GM23338 (cell line): ENCODE data around the gene HEATR1. TPM values are rescaled to one million over a fixed set of nuclear protein-coding genes. Genes with fewer than 3 reads are reported as not detected.

Experiments used
- ATAC-seq: fragments of 200-7000 bp; cut with Tn5 transposase; 3 replicates; pipeline ENCODE4 v1.9.1; 2020
- DNase-seq: peaks from one replicate; pipeline ENCODE4 v3.0.0-alpha.2; 2015; ENCODE audit warnings: low spot score
- H2AFZ ChIP-seq: fragments of 200-600 bp; sonication (generic); 2 replicates; pipeline ENCODE4 v1.8.0; 2016; ENCODE audit warnings: antibody characterized with exemption, mild to moderate bottlenecking, moderate library complexity
- H3F3A ChIP-seq: fragments of 200-600 bp; sonication (generic); replicated peaks from 2 replicates; pipeline ENCODE4 v1.8.0; 2017; ENCODE audit warnings: antibody characterized with exemption, mixed run types, low read depth
- H3K27ac ChIP-seq: fragments of 200-600 bp; sonication (generic); 2 replicates; pipeline ENCODE4 v1.6.1; 2016; ENCODE audit warnings: low read depth
- H3K27me3 ChIP-seq: fragments of 200-600 bp; sonication (generic); 2 replicates; pipeline ENCODE4 v1.8.0; 2016; ENCODE audit warnings: mild to moderate bottlenecking, mixed run types, moderate library complexity; ENCODE audit not compliant: insufficient read depth
- H3K36me3 ChIP-seq: fragments of 200-600 bp; sonication (generic); 2 replicates; pipeline ENCODE4 v1.8.0; 2016; ENCODE audit warnings: mild to moderate bottlenecking; ENCODE audit not compliant: insufficient read depth
- H3K4me1 ChIP-seq: fragments of 200-600 bp; sonication (generic); 2 replicates; pipeline ENCODE4 v1.8.0; 2016; ENCODE audit warnings: mild to moderate bottlenecking, moderate library complexity; ENCODE audit not compliant: insufficient read depth
- H3K4me2 ChIP-seq: fragments of 200-600 bp; sonication (generic); 2 replicates; pipeline ENCODE4 v1.7.1; 2017; ENCODE audit warnings: mixed run types
- H3K4me3 ChIP-seq: fragments of 200-600 bp; sonication (generic); 2 replicates; pipeline ENCODE4 v1.6.1; 2016; ENCODE audit warnings: mixed run types
- H3K79me2 ChIP-seq: fragments of 200-600 bp; sonication (generic); replicated peaks from 2 replicates; pipeline ENCODE4 v1.8.0; 2017; ENCODE audit warnings: mild to moderate bottlenecking; ENCODE audit not compliant: insufficient read depth
- H3K9me2 ChIP-seq: fragments of 200-600 bp; sonication (generic); 2 replicates; pipeline ENCODE4 v1.8.0; 2017; ENCODE audit not compliant: insufficient read depth
- H4K20me1 ChIP-seq: fragments of 200-600 bp; sonication (generic); replicated peaks from 2 replicates; pipeline ENCODE4 v1.8.0; 2017; ENCODE audit warnings: mild to moderate bottlenecking; ENCODE audit not compliant: insufficient read depth
- H3K27ac Mint-ChIP-seq: 2 replicates; pipeline ENCODE4 v1.8.0; 2020; ENCODE audit warnings: inconsistent platforms, mild to moderate bottlenecking, moderate library complexity, mixed read lengths
- H3K27me3 Mint-ChIP-seq: 3 replicates; pipeline ENCODE4 v1.8.0; 2022; ENCODE audit warnings: low read depth, mild to moderate bottlenecking, moderate library complexity, mixed read lengths, inconsistent platforms; ENCODE audit not compliant: insufficient read depth, poor library complexity
- H3K36me3 Mint-ChIP-seq: 3 replicates; pipeline ENCODE4 v1.8.0; 2021; ENCODE audit warnings: low read depth, mild to moderate bottlenecking, inconsistent platforms, moderate library complexity, mixed read lengths
- H3K4me1 Mint-ChIP-seq: 3 replicates; pipeline ENCODE4 v1.8.0; 2020; ENCODE audit warnings: mild to moderate bottlenecking, inconsistent platforms, mixed read lengths
- H3K4me3 Mint-ChIP-seq: 3 replicates; pipeline ENCODE4 v1.8.0; 2021; ENCODE audit warnings: moderate library complexity, mild to moderate bottlenecking, inconsistent platforms, mixed read lengths
- H3K9me3 Mint-ChIP-seq: 3 replicates; pipeline ENCODE4 v1.8.0; 2020; ENCODE audit warnings: moderate library complexity, mild to moderate bottlenecking, inconsistent platforms, mixed read lengths
- CREB1 ChIP-seq: fragments of 250-450 bp; sonication (Bioruptor Pico); IDR thresholded peaks from 2 replicates; pipeline ENCODE4 v1.5.0; 2020; ENCODE audit warnings: low read depth, mild to moderate bottlenecking, moderate library complexity
- EZH2 ChIP-seq: fragments of 200-600 bp; sonication (generic); IDR thresholded peaks from one replicate; pipeline ENCODE4 v1.8.0; 2017; ENCODE audit warnings: antibody characterized with exemption, mild to moderate bottlenecking, low read depth; ENCODE audit not compliant: unreplicated experiment
- EZH2phosphoT487 ChIP-seq: fragments of 200-600 bp; sonication (generic); IDR thresholded peaks from one replicate; pipeline ENCODE4 v1.8.1; 2018; ENCODE audit warnings: antibody characterized with exemption; ENCODE audit not compliant: unreplicated experiment
- JUNB ChIP-seq: IDR thresholded peaks from one replicate; pipeline ENCODE4 v1.6.1; 2016; ENCODE audit warnings: antibody characterized with exemption; ENCODE audit not compliant: unreplicated experiment
- NANOG ChIP-seq: IDR thresholded peaks from 2 replicates; pipeline ENCODE4 v1.6.1; 2016; ENCODE audit warnings: antibody characterized with exemption, borderline replicate concordance
- POLR2AphosphoS5 ChIP-seq: IDR thresholded peaks from 2 replicates; pipeline ENCODE4 v1.6.1; 2016; ENCODE audit warnings: antibody characterized with exemption, low read depth
- STAT1 ChIP-seq: IDR thresholded peaks from one replicate; pipeline ENCODE4 v1.6.1; 2016; ENCODE audit warnings: antibody characterized with exemption; ENCODE audit not compliant: unreplicated experiment
- ZNF331 ChIP-seq: fragments of 250-450 bp; sonication (Bioruptor Pico); IDR thresholded peaks from 2 replicates; pipeline ENCODE4 v1.5.0; 2020; ENCODE audit warnings: low read depth, mild to moderate bottlenecking, moderate library complexity
- ZNF462 ChIP-seq: fragments of 250-450 bp; sonication (Bioruptor Pico); IDR thresholded peaks from 2 replicates; pipeline ENCODE4 v1.5.0; 2020; ENCODE audit warnings: mild to moderate bottlenecking, moderate library complexity
- polyA plus RNA-seq: library from polyadenylated mRNA; unstranded; fragments of >200 nt; fragmentation: Nextera tagmentation; extraction: Ambion mirVana; gene quantifications from 2 replicates; pipeline ENCODE4 v1.2.1, GENCODE V29; 2016
- total RNA-seq: library from RNA; depleted of rRNA; stranded (reverse); fragments of >200 nt; shearing (Covaris generic); gene quantifications from 2 replicates; pipeline ENCODE4 v1.2.3, GENCODE V29; 2014
- TF ChIP-seq, protein P1 (sequence below): IDR thresholded peaks from 2 replicates; pipeline ENCODE4 v1.6.1; 2016; ENCODE audit warnings: antibody characterized with exemption

Gene HEATR1
- total and polyA plus RNA-seq, 2 experiments from 2014 or later, result 17.2 to 81.1 TPM

DNA sequence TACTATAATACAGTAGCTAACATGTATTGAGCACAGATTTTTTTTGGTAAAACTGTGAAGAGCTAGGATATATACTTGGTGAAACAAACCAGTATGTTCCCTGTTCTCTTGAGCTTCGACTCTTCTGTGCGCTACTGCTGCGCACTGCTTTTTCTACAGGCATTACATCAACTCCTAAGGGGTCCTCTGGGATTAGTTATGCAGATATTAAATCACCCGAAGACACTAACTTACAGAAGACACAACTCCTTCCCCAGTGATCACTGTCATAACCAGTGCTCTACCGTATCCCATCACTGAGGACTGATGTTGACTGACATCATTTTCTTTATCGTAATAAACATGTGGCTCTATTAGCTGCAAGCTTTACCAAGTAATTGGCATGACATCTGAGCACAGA lies 55.9 kb downstream of the HEATR1 start:
- Histone ChIP-seq H4K20me1 (peaks cover 8% of the 10 kb centered on the region; the same call in 1 of the 2 replicates), H3K79me2 (no peaks in the 10 kb centered on the region), H2AFZ (no peak overlapping the region), H3K27ac (no peak overlapping the region), H3K36me3 (peaks cover 72% of the 10 kb centered on the region), H3K9me2 (no peaks in the 10 kb centered on the region), H3K4me1 (no peaks in the 10 kb centered on the region), H3F3A (no peaks in the 10 kb centered on the region), H3K4me2 (no peak overlapping the region), H3K27me3 (no peaks in the 10 kb centered on the region), H3K4me3 (no peak overlapping the region)
- DNase-seq (no peak), ATAC-seq (no peak)
- TF ChIP-seq EZH2phosphoT487 (no peak), NANOG (no peak), STAT1 (no peak), CREB1 (CRISPR knock-in tag) (no peak), POLR2AphosphoS5 (no peak), ZNF331 (CRISPR knock-in tag) (no peak), EZH2 (no peak), JUNB (no peak), ZNF462 (CRISPR knock-in tag) (no peak)
- TF ChIP-seq, protein P1, sequence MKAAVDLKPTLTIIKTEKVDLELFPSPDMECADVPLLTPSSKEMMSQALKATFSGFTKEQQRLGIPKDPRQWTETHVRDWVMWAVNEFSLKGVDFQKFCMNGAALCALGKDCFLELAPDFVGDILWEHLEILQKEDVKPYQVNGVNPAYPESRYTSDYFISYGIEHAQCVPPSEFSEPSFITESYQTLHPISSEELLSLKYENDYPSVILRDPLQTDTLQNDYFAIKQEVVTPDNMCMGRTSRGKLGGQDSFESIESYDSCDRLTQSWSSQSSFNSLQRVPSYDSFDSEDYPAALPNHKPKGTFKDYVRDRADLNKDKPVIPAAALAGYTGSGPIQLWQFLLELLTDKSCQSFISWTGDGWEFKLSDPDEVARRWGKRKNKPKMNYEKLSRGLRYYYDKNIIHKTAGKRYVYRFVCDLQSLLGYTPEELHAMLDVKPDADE, result no peak
- H3K4me3 Mint-ChIP-seq, result no peak overlapping the region
- no peaks in the 10 kb centered on the region for H3K9me3 Mint-ChIP-seq
- no peak overlapping the region; the same call in 1 of the 2 replicates for H3K27ac Mint-ChIP-seq
- H3K36me3 Mint-ChIP-seq, result peaks cover 89% of the 10 kb centered on the region
- no peaks in the 10 kb centered on the region for H3K4me1 Mint-ChIP-seq
- no peaks in the 10 kb centered on the region for H3K27me3 Mint-ChIP-seq
